Measurements from ENCODE around the gene C19orf47.

Gene C19orf47

GRCh38 chr19:40321076-40321475 lies 27.1 kb downstream of the C19orf47 start:
- no peak for DNase-seq (ENCODE audit: low read depth in 2 of 2, low spot score in 1 of 2)

- DNase-seq (ENCODE audit: low read depth in 2 of 2, low spot score in 1 of 2): no peak
Observed at GRCh38 chr19:40320558-40320935, 27.6 kb downstream of the C19orf47 start.

DNA sequence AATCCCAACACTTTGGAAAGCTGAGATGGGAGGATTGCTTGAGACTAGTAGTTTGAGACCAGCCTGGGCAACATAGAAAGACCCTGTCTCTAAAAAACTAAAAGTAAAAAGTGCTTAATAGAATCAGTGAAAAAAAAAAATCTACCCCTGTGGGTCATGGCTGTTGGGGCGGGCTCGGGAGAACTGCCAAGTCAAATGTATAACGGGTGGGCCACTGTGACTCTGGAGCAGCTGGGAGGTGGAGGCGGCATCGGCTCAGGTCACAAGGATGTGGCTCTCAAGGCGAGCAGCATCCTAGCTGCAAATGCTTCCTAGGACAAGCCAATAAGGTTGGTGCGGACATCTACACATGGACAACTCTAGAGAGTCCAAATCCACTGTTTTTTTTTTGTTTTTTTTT lies 30.9 kb downstream of the C19orf47 start:
- DNase-seq (ENCODE audit: low read depth in 2 of 2, low spot score in 1 of 2): no peak

- DNase-seq (ENCODE audit: low read depth in 2 of 2, low spot score in 1 of 2): no peak
Observed at GRCh38 chr19:40315812-40316470, 32.3 kb downstream of the C19orf47 start.

DNA sequence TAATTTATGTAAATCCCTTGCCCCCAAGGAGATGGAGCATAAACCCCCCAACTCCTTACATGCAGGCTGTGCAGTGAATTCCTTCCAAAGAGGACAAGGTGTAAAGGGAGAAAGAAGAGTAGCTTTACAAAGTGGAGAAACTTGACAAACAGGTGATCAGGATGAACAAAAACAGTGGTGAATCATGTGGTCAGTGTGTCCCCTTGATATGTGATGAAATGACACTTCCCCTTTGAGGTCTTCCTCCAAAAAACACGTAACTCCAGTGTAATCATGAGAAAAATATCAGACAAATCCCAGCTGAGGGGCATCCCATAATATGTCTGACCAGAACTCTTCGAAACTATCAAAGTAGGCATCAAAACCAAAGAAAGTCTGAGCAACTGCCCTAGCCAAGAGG lies 33.5 kb downstream of the C19orf47 start:
- no peak for DNase-seq (ENCODE audit: low read depth in 2 of 2, low spot score in 1 of 2)

GRCh38 chr19:40313229-40313983 lies 34.8 kb downstream of the C19orf47 start:
- no peak for DNase-seq (ENCODE audit: low read depth in 2 of 2, low spot score in 1 of 2)

GRCh38 chr19:40312533-40312932 lies 35.7 kb downstream of the C19orf47 start:
- no peak for DNase-seq (ENCODE audit: low read depth in 2 of 2, low spot score in 1 of 2)

DNA sequence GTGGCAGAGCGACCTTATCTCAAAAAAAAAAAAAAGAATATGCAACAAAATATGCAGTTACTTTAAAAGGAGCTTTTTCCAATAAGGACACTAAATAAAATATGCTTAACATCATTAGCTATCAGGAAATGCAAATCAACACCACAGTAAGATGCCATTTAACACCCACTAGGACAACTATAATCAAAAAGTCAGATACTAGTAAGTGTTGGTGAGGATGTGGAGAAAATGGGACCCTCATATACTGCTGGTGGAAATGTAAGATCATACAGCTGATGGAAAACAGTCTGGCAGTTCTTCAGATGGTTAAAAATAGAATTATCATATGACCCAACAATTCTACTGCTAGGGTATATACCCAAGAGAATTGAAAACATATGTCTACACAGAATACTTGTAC lies 38.5 kb downstream of the C19orf47 start:
- DNase-seq (ENCODE audit: low read depth in 2 of 2, low spot score in 1 of 2): no peak

DNA sequence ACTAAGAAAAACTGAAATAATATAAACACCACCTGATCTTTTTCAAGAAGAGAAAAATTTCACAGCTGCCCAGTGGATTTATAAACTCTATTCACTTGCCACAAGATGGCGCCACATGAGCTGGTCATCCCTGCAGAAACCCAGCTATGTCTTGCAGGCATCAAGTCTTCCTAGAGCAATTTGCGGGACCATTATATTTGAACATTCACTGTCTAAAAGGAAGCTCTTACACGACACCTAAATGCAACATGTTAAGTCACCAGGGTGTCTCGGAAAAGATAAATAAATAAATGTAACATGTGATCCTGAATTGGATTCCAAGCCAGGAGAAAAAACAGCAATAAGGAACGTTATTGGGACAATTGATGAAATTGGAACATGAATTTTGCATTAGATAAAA lies 42.8 kb downstream of the C19orf47 start:
- peak; percentile 36 to 40 for DNase-seq (ENCODE audit: low read depth in 2 of 2, low spot score in 1 of 2)

GRCh38 chr19:40304306-40304705 lies 43.9 kb downstream of the C19orf47 start:
- no peak for DNase-seq (ENCODE audit: low read depth in 2 of 2, low spot score in 1 of 2)

DNA sequence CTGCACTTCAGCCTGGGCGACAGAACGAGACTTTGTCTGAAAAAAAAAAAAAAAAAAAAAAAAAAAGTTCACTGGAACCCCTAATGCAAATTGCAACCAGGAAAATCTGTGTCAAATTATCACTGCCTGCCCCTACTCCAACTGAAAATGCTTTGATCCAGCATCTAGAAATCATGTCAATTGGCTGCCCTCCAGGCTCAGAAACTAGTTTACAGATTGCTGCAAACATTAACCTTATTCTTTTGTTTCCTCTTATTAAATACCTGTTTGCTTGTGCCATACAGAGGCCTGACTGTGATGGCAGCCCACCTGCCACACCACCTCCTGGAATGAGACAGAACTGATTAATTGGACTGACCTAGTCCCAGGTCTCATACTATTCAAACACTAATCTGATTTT lies 44.4 kb downstream of the C19orf47 start:
- DNase-seq (ENCODE audit: low read depth in 2 of 2, low spot score in 1 of 2): no peak

DNA sequence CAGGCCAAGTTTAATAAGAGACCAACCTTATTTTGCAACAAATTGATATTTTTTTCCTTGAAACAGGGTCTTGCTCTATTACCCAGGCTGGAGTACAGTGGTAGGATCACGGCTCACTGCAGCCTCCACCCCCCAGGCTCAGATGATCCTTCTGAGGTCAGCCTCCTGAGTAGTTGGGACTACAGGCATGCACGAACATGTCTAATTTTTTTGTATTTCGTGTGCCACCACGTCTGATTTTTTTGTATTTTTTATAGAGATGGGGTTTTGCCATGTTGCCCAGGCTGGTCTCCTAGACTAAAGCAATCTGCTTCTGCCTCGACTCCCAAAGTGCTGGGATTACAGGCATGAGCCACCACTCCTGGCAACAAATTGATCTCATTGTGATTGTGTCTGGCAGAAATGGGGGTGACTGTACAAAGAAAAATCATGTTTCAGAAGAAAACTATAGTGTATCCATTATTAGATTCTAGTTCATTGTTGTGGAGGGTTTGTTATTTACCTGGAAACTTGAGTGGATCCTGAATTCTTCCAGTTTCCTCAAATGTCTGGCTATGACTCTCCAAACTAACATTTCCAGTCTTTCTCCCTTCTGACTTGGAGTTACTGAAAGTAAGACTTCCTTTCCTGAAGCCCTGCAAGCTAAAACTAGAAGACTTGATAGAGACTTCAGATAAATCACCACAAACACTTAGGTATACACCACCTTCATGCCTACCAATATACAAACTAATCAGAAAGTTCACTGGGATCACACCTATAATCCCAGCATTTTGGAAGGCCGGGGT lies 45.8 kb downstream of the C19orf47 start:
- no peak for DNase-seq (ENCODE audit: low read depth in 2 of 2, low spot score in 1 of 2)

DNA sequence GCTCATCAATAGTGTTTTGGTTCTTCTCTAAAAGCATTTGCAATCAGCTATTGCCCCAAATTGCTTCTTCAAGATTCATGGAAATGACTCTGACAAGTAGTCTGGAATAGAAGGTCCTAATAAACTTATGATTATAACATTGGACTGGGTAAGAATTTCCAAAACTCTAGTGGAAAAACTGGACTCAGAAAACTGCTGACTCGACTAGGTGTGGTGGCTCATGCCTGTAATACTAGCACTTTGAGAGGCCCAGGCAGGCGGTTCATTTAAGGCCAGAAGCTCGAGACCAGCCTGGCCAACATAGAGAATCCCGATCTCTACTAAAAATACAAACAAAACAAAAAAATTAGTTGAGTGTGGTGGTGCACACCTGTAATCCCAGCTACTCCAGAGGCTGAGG lies 47.5 kb downstream of the C19orf47 start:
- no peak for DNase-seq (ENCODE audit: low read depth in 2 of 2, low spot score in 1 of 2)

DNA sequence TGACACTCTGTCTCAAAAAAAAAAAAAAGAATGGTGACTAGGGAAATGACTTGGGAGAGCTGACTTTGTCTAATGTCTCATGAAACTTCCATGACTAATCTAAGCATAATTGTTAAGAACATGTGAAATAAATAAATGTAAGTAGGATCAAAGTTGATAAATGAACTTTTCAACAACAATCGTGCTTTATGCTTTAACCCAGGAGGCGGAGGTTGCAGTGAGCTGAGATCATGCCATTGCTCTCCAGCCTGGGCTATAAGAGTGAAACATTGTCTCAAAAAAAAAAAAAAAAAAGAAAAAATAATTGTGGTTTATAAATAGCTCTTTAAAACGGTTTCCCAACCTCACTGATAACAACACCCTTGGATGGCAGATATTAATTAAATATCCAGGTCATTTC lies 50.2 kb downstream of the C19orf47 start:
- DNase-seq (ENCODE audit: low read depth in 2 of 2, low spot score in 1 of 2): no peak

- no peak for DNase-seq (ENCODE audit: low read depth in 2 of 2, low spot score in 1 of 2)
Observed at GRCh38 chr19:40294560-40294959, 53.6 kb downstream of the C19orf47 start.

DNA sequence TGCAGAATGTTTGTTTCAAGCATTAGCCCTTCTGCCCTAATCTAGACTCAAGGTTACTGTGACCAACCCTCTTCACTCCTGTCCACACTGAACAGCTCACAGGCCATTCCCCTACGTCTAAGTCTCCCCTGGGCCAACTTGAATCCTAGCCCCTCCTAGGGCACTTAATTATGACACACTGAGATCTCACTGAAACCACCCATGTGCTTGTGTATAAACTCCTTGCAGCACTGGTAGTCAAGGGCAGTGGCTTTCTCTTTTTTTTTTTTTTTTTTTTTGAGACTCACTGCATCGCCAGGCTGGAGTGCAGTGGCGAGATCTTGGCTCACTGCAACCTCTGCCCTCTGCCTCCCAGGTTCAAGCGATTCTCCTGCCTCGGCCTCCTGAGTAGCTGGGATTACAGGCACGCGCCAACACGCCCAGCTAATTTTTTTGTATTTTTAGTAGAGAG lies 61.2 kb downstream of the C19orf47 start:
- no peak for DNase-seq (ENCODE audit: low read depth in 2 of 2, low spot score in 1 of 2)

GRCh38 chr19:40286235-40286970 lies 61.8 kb downstream of the C19orf47 start:
- no peak for DNase-seq (ENCODE audit: low read depth in 2 of 2, low spot score in 1 of 2)

GRCh38 chr19:40285353-40286234 lies 62.6 kb downstream of the C19orf47 start:
- DNase-seq (ENCODE audit: low read depth in 2 of 2, low spot score in 1 of 2): peak; percentile 91 to 98

GRCh38 chr19:40284501-40285352 lies 63.5 kb downstream of the C19orf47 start, which contains the start of gene AKT2:
Gene AKT2 (minus strand): TSS chr19:40285345. CDS start chr19:40265267, 20,078 bp downstream.
- DNase-seq (ENCODE audit: low read depth in 2 of 2, low spot score in 1 of 2): peak; percentile 47 to 71

DNA sequence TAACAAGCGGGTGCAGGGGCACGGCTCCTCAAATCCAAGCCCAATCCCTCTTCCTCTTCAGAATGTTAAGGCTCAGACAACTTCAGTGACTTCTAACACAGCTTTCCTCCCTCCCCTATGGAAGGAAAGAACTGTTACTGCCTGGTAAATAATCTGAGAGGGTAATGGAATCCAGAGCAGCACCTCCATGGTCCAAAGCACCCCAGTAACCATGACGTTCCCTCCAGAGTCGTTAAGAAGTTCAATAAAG lies 64.0 kb downstream of the C19orf47 start:
- DNase-seq (ENCODE audit: low read depth in 2 of 2, low spot score in 1 of 2): no peak
